GM15510 (cell line): Measurements from ENCODE around the gene SLC22A1.

Experiments used
- POLR2A ChIP-seq: IDR thresholded peaks from 3 replicates; pipeline ENCODE4 v1.6.1; 2011; ENCODE audit warnings: borderline replicate concordance; ENCODE audit not compliant: insufficient read length; ENCODE audit errors: extremely low read depth

The SLC22A1 gene

DNA sequence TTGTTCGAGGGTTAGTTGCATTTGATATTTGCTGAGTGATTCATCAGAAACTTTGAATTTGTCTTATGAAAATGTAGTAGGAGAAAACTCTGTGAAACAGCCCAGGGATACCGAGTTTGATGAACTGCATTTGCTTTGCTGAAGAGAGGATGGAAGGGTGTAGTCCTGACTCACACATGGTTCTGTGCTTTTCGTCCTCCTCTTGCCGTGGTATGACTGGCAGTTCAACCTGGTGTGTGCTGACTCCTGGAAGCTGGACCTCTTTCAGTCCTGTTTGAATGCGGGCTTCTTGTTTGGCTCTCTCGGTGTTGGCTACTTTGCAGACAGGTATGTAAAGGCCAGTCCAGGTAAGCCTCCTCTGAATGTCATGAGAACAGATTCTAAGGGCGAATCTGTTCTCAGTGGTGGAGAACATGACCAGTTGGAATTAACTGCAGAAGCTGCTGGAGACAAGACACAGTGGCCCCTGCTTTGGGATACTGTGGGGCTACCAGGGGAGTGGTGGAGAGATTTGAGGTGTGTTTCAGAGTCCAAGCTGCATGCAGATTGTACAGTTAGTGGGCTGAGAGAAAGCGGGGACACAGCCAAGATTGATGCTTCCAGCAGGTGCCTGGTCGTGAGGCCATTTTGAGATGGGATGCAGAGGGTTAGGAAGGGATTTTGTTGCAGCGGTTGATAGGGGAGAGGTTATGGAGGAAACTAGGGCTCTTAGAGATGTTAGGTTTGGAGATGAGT is 8.4 kb downstream of the SLC22A1 start:
- no peak for TF ChIP-seq POLR2A

DNA sequence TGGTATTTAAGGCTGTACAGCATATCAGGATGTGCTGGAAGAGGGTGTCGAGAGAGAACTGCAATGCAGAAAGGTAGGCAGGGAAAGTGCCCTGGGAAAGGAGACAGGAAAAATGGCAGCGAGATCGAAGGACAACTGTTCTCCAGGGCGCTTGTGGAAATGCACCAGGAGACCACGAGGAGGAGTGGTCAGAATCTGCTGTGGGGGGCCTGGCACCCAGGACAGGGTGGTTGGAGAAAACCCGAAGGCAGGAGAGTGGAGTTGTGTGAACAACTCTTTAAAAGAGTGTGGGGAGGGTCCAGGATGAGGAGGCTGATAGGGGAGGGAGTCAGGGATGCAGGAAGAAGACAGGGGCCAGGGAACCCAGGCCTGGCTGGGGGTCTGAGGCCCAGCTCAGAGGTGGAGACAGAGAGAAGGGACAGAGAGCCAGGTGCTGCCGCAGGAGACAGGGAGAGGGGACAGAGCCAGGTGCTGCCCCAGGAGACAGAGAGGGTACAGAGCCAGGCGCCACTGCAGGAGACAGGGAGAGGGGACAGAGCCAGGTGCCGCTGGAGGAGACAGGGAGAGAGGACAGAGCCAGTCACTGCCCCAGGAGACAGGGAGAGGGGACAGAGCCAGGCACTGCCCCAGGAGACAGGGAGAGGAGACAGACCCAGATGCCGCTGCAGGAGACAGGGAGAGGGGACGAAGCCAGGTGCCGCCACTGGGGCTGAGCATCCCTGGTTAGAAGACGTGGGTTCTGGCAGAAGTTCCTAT is 9.3 kb downstream of the SLC22A1 start:
- no peak for TF ChIP-seq POLR2A

- no peak for TF ChIP-seq POLR2A
Measured at GRCh38 chr6:160131636-160132296, 10.2 kb downstream of the SLC22A1 start.

- no peak for TF ChIP-seq POLR2A
Measured at GRCh38 chr6:160132297-160132637, 10.7 kb downstream of the SLC22A1 start.

- no peak for TF ChIP-seq POLR2A
Measured at GRCh38 chr6:160132776-160133338, 11.2 kb downstream of the SLC22A1 start.

GRCh38 chr6:160133441-160134336 is 12.1 kb downstream of the SLC22A1 start:
- TF ChIP-seq POLR2A = no peak

GRCh38 chr6:160134779-160135547 is 13.3 kb downstream of the SLC22A1 start:
- no peak for TF ChIP-seq POLR2A

DNA sequence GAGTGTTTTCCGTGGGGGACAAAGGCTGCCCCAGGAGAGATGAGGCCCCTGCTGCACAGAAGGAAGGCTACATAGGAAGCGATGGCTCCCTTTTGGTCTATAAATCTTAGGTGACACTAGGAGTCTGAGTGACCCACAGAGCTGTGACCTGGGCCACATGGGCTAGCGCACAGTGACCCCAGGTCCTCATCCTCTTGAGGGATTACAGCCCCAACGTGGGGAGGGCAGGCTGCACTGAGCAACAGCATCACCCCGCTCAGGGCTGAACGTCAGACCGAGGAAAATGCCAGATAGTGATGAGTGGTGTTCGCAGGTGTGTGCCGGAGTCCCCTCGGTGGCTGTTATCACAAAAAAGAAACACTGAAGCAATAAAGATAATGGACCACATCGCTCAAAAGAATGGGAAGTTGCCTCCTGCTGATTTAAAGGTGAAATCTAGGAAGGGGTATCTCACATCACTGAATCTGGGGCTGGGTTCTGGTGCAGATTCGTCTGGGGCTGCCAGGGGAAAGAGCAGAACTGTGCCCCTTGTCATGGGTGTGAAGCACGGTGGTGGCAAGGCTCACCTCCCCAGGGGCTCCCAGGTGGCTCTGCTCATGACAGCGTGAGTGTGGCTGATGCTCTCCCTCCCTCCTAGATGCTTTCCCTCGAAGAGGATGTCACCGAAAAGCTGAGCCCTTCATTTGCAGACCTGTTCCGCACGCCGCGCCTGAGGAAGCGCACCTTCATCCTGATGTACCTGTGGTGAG is 14.5 kb downstream of the SLC22A1 start:
- TF ChIP-seq POLR2A = no peak

DNA sequence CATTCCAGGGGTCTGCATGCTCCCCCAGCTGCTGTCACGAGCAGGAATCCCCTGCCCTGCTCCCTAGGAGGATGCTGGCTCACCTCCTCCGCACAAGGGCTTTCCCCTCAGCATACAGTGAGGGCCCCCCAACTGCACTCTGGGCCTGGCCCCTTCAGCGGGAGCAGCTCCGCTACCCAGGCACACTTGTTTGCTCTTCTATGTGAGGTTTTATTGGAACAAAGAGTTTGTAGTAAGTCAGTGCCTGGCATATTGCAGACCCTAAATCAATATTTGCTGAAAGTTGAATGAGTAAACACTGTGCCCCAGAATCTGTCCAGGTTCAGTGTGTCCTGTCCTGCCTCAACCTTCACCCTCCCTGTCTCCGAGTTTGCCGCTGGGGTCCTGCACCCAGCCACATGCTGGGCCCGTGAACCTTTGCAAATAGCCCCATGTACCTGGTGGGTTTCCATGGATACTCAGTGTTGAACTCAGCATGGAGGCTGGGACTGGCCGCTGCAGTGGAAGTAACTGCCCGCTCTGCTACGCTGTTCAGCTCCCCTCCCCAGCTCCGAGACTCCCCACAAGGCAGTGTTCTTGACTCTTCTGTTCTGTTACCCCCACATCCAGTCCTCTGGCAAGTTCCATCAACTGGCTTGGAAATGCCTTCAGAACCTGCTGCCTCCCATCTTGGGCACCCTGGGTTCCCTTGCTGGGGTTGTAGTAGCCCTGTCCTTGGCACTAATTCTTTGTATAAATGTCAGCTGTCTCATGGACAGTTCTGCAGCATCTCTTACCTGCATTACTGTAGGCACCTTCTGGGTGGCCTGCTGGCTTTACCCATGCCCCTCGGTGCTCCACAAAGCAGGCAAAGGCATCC is 15.7 kb downstream of the SLC22A1 start:
- TF ChIP-seq POLR2A = no peak

GRCh38 chr6:160137989-160138835 is 16.6 kb downstream of the SLC22A1 start:
- no peak for TF ChIP-seq POLR2A

GRCh38 chr6:160138839-160139419 is 17.3 kb downstream of the SLC22A1 start:
- TF ChIP-seq POLR2A = no peak
